Eye (tissue), 1 donor: ENCODE results near the gene HIPK2.
A peak's percentile ranks its signal among the peaks of the same experiment; 100 is the strongest.

Experiments
- DNase-seq: peaks from one replicate; pipeline ENCODE4 v3.0.0-alpha.2; 2015

HIPK2 gene

GRCh38 chr7:139750459-139751095, 27.2 kb downstream of the HIPK2 start:
- DNase-seq: no peak

- DNase-seq: no peak
Measured at GRCh38 chr7:139749545-139749944, 28.3 kb downstream of the HIPK2 start.

DNA sequence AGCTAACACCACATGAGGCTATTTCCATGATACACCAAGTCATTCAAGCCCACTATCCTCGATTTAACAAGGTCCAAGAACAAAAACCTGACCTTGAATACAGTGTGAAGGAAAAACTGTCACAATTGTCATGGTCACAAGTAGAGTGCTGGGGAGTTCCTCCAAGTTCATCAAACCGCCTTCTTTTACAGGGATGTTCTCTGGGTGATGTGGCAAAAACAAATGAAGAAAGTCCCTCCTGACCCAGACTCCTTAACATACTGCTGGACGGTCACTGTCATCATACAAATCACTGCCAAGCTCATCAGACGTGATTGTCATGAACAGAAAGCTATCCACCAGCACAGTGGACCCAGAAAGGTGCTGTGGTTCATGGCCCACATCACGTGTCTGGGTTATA, 28.9 kb downstream of the HIPK2 start:
- DNase-seq: no peak

DNA sequence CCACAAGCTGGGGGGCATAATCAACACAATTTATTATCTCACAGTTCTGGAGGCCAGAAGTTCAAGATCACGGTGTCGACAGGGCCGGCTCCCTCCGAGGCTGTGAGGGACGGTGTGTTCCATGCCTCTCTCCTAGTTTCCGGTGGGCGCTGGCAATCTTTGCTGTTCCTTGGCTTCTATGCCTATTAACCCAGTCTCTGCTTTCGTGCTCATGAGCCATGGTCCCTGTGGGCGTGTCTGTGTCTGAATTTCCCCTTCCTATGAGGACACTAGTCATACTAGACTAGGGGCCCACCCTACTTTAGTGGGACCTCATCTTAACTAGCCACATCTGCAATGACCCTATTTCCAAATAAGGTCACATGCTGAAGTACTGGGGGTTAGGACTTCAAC, 29.4 kb downstream of the HIPK2 start:
- DNase-seq: no peak

GRCh38 chr7:139747662-139748372, 30.0 kb downstream of the HIPK2 start:
- no peak for DNase-seq

GRCh38 chr7:139746652-139747051, 31.1 kb downstream of the HIPK2 start:
- no peak for DNase-seq

GRCh38 chr7:139745678-139746143, 32.1 kb downstream of the HIPK2 start:
- peak; percentile 57 for DNase-seq

DNA sequence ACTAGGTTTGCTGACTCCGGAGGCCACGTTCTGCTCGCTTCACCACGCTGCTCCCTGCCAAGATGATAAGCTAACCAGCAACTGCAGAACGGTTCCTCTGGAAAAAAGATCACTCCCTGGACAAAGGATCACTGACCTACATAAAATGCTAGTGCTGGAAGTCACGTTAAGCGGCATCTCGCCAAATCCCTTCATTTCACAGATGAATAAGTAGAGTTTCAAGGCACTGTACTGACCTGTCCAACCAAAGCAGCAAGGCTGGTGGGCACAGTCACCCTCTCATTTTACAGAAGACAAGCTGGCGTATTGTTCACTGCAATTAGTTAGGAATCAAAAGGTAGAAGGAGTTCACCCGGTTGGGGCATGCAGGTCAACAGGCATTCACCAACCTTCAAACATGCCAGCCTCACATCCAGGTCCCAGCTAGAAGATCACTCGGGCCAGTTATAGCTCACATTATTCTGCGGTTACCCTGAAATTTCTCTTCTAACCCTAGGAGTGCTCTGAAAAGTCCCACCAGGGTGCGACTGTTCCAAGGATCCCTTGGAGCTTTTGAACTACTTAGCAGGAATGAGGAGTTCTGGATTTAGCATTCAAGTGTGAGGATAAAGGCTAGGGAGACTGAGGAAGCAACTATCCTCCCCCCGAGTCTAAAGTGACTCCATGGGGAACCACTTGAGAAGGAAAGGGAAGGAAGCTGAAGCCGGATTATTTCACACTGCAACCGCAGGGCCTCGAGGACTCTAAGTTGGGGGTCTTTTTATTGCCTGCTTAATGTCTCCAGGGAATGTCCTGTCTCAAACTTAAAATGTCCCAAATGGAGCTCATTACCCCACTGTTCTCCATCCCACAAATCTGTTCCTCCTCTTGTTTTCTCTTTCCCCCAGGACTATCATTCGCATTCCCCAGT, 32.8 kb downstream of the HIPK2 start:
- DNase-seq: no peak

GRCh38 chr7:139743967-139744767, 33.6 kb downstream of the HIPK2 start:
- DNase-seq: no peak

- no peak for DNase-seq
Measured at GRCh38 chr7:139743267-139743966, 34.4 kb downstream of the HIPK2 start.

GRCh38 chr7:139741789-139742344, 35.9 kb downstream of the HIPK2 start:
- no peak for DNase-seq

GRCh38 chr7:139741239-139741638, 36.6 kb downstream of the HIPK2 start:
- DNase-seq: no peak

GRCh38 chr7:139739863-139740597, 37.8 kb downstream of the HIPK2 start:
- DNase-seq: no peak

GRCh38 chr7:139738772-139739171, 39.0 kb downstream of the HIPK2 start:
- no peak for DNase-seq

DNA sequence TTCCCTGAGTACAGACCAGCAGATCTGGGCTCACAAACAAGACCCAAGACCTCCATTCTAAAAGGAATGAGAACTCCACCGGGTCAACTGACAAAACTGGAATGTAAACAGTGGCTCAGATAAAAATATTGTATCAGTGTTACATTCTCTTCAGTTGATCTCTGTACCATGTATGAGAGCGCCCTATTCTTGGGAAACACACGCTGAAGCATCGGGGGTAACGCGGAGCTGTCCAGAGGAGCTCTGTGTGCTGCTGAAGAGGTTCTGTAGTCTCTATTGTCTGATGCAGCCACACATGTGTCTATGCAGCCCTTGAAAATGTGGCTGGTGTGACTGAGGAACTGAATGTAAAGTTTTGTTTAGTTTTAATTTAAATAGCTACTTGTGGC, 39.7 kb downstream of the HIPK2 start:
- no peak for DNase-seq

DNA sequence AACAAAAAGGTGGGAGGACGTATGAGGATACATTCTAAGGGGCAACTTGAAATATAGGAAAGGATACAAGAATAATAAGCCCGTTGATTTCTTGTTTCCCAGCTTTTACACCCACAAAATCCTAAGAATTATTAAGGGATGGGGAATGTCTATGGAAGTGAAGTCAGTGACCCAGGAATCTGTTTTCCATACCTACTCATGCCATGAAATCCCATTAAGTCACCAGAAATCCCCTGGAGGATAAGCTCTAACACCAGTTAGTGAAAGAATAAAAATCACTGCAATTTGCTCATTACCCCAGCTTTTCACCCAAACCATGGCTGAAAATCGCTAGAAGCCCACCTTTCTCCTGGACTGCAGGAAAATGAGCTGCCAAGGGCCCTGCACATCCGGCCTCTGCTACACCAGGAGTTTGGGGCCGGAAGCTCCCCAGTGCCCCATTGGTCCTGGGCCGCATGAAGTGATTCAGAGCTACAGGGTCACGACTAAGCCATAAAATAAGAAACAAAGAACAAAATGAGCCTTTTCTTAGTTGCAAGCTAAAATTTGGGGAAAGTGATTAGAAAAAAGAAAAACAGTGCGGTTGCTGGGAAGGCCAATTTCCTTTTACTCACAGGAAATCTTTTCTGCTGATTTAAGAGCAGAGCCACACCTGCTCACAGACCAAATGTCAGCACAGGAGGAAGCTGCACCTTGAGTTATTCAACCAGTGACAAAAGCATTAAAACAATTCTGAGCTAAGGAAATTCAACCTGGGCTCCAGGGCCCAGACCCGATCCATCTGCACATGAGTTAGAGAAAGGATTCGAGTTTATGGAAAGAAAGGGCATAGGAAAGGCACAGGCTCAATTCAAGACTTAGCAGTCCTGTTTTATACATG, 40.3 kb downstream of the HIPK2 start:
- no peak for DNase-seq

GRCh38 chr7:139735912-139736595, 41.7 kb downstream of the HIPK2 start:
- no peak for DNase-seq

DNA sequence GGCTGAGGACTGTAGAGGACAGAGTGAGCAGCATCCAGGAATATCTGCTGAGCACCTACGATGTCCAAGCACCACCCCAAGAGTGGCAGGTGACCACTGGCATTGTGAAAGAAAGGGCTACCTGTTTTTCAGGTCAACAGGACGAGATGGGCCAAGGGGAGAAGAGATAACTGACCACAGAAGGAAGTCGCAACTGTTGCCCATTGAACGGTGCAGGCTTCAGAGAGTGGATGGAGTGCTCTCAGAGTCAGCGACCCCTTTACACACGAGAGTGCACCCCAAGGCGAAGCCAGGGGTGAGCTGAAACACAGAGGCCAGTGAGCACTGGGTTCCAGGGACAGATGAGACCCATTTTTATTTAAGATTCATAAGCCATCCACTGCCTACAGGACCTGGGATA, 42.3 kb downstream of the HIPK2 start:
- DNase-seq: no peak

DNA sequence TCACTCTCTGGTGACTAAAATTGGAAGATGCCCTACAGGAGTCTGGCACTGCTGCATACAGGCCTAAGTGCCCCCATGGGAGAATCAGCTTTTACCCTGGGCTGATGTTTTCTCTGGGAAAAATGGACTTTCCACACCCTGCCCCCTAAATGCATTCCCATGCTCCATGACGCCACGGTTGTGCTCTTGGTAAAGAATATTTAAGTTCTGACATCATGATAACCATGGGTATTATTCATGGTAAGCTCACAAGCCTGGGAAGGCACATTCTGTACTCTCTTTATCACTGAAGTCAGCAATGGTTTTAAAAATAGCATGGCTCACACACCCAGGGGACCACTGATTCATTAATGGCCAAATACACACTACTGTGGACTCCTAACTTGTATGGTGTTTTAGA, 43.4 kb downstream of the HIPK2 start:
- no peak for DNase-seq
